Measurements from ENCODE around the gene TST.
A peak's percentile ranks its signal among the peaks of the same experiment; 100 is the strongest.
"Not testable (repeated sequence)": the region's sequence is repeated elsewhere in the genome, so short reads cannot be mapped to it uniquely, and the experiment has no call there.

The TST gene

GRCh38 chr22:36990457-36990856 lies 28.8 kb downstream of the TST start:
- H3K9ac ChIP-seq (ENCODE audit: low read length) = no peak overlapping the region
- no peaks in the 10 kb centered on the region for H3K9me2 ChIP-seq (replicated peaks; ENCODE audit: insufficient read depth, low read length)
- H3F3A ChIP-seq (ENCODE audit: insufficient read depth) = no peaks in the 10 kb centered on the region
- no peak overlapping the region for H3K4me2 ChIP-seq (ENCODE audit: low read depth, low read length, poor library complexity, severe bottlenecking)
- no peak overlapping the region for H2AFZ ChIP-seq (ENCODE audit: low read depth, low read length, severe bottlenecking)
- TF ChIP-seq EZH2phosphoT487 (conservative IDR thresholded peaks at IDR 0.05; ENCODE audit: low read length) (no peak), CTCF (IDR thresholded peaks at IDR 0.05; ENCODE audit: insufficient read depth, low read length, poor library complexity, severe bottlenecking) (no peak)
- H4K20me1 ChIP-seq (ENCODE audit: low read depth, low read length) = no peaks in the 10 kb centered on the region
- no peak overlapping the region for H3K4me3 ChIP-seq (ENCODE audit: insufficient read depth, low read length, poor library complexity, severe bottlenecking)
- no peaks in the 10 kb centered on the region for H3K9me3 ChIP-seq (ENCODE audit: insufficient read depth, low read length)
- no peaks in the 10 kb centered on the region for H3K79me2 ChIP-seq (ENCODE audit: insufficient read depth, low read length)
- H3K27me3 ChIP-seq (ENCODE audit: low read length) = no peaks in the 10 kb centered on the region
- no peak overlapping the region for H3K27ac ChIP-seq (ENCODE audit: low read depth, low read length)
- H3K36me3 ChIP-seq (ENCODE audit: low read length) = no peaks in the 10 kb centered on the region

- not testable (repeated sequence) for H3K9ac ChIP-seq (ENCODE audit: low read length); H3K4me3 ChIP-seq (ENCODE audit: insufficient read depth, low read length, poor library complexity, severe bottlenecking); H3K27ac ChIP-seq (ENCODE audit: low read depth, low read length); H4K20me1 ChIP-seq (ENCODE audit: low read depth, low read length); H3K9me3 ChIP-seq (ENCODE audit: insufficient read depth, low read length); H3K9me2 ChIP-seq (replicated peaks; ENCODE audit: insufficient read depth, low read length); H3K4me2 ChIP-seq (ENCODE audit: low read depth, low read length, poor library complexity, severe bottlenecking); H3K27me3 ChIP-seq (ENCODE audit: low read length); H2AFZ ChIP-seq (ENCODE audit: low read depth, low read length, severe bottlenecking); H3F3A ChIP-seq (ENCODE audit: insufficient read depth); H3K36me3 ChIP-seq (ENCODE audit: low read length); H3K79me2 ChIP-seq (ENCODE audit: insufficient read depth, low read length)
These were observed 30.2 kb downstream of the TST start for GRCh38 chr22:36989012-36989411.

- H4K20me1 ChIP-seq (ENCODE audit: low read depth, low read length) = no peaks in the 10 kb centered on the region
- no peak overlapping the region for H3K9ac ChIP-seq (ENCODE audit: low read length)
- no peak for TF ChIP-seq EZH2phosphoT487 (conservative IDR thresholded peaks at IDR 0.05; ENCODE audit: low read length)
- TF ChIP-seq CTCF (IDR thresholded peaks at IDR 0.05; ENCODE audit: insufficient read depth, low read length, poor library complexity, severe bottlenecking) = no peak
- no peaks in the 10 kb centered on the region for H3K9me2 ChIP-seq (replicated peaks; ENCODE audit: insufficient read depth, low read length)
- H3K27ac ChIP-seq (ENCODE audit: low read depth, low read length) = no peak overlapping the region
- H3K79me2 ChIP-seq (ENCODE audit: insufficient read depth, low read length) = no peaks in the 10 kb centered on the region
- no peaks in the 10 kb centered on the region for H3F3A ChIP-seq (ENCODE audit: insufficient read depth)
- no peak overlapping the region for H3K4me3 ChIP-seq (ENCODE audit: insufficient read depth, low read length, poor library complexity, severe bottlenecking)
- no peaks in the 10 kb centered on the region for H3K36me3 ChIP-seq (ENCODE audit: low read length)
- no peak overlapping the region for H3K4me2 ChIP-seq (ENCODE audit: low read depth, low read length, poor library complexity, severe bottlenecking)
- no peak overlapping the region for H2AFZ ChIP-seq (ENCODE audit: low read depth, low read length, severe bottlenecking)
- H3K9me3 ChIP-seq (ENCODE audit: insufficient read depth, low read length) = no peaks in the 10 kb centered on the region
- no peaks in the 10 kb centered on the region for H3K27me3 ChIP-seq (ENCODE audit: low read length)
These were observed 31.0 kb downstream of the TST start for GRCh38 chr22:36988075-36988832.

GRCh38 chr22:36986242-36986821 lies 32.9 kb downstream of the TST start:
- Histone ChIP-seq H3K27me3 (ENCODE audit: low read length) (no peaks in the 10 kb centered on the region), H3K9ac (ENCODE audit: low read length) (no peak overlapping the region), H3K27ac (ENCODE audit: low read depth, low read length) (no peak overlapping the region), H2AFZ (ENCODE audit: low read depth, low read length, severe bottlenecking) (no peak overlapping the region), H3K4me2 (ENCODE audit: low read depth, low read length, poor library complexity, severe bottlenecking) (no peak overlapping the region), H3F3A (ENCODE audit: insufficient read depth) (no peaks in the 10 kb centered on the region), H3K36me3 (ENCODE audit: low read length) (no peaks in the 10 kb centered on the region), H3K9me2 (replicated peaks; ENCODE audit: insufficient read depth, low read length) (no peaks in the 10 kb centered on the region), H3K79me2 (ENCODE audit: insufficient read depth, low read length) (no peaks in the 10 kb centered on the region), H3K9me3 (ENCODE audit: insufficient read depth, low read length) (no peaks in the 10 kb centered on the region), H4K20me1 (ENCODE audit: low read depth, low read length) (no peaks in the 10 kb centered on the region), H3K4me3 (ENCODE audit: insufficient read depth, low read length, poor library complexity, severe bottlenecking) (no peak overlapping the region)
- TF ChIP-seq EZH2phosphoT487 (conservative IDR thresholded peaks at IDR 0.05; ENCODE audit: low read length) (no peak), CTCF (IDR thresholded peaks at IDR 0.05; ENCODE audit: insufficient read depth, low read length, poor library complexity, severe bottlenecking) (peak; percentile 93)
